ENCODE results near the gene ROBO1. TPM values are rescaled to one million over a fixed set of nuclear protein-coding genes. Genes with fewer than 3 reads are reported as not detected.

The ROBO1 gene
- total RNA-seq, 4 donors from 2014 or later = 12.3 to 112 (median 27.1) TPM

DNA sequence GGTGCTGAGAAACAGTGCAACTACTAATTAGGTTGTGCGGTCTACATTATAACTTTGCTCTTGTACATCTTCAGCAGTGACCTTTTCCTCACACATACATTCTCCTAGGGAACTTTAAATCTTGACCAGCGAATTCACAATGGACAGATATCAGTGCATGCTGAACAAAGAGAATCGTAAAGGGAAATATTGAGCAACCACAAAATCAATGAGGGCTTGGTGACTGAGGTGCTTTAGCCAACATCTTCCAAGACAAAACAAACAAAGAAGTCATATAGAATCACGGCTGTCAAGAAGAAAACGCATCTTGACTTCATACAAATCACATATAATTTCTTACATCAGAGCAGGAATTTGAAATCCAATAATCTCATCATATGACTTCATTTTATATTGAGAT is 1022.0 kb downstream of the ROBO1 start:
- Histone ChIP-seq H3K27me3 (no peaks in the 10 kb centered on the region), H3K4me1 (no peaks in the 10 kb centered on the region), H3K36me3 (no peaks in the 10 kb centered on the region), H3K27ac (no peak overlapping the region), H3K4me3 (no peak overlapping the region), H3K9me3 (no peaks in the 10 kb centered on the region)
- TF ChIP-seq POLR2A (IDR thresholded peaks at IDR 0.05) = no peak
- TF ChIP-seq CTCF (IDR thresholded peaks at IDR 0.05) = no peak
- intact Hi-C loops (cut with DNase I; ENCODE audit: low total_unique reads) = no loop called here
- DNase-seq = no peak

- DNase-seq = no peak
- intact Hi-C loops (cut with DNase I; ENCODE audit: low total_unique reads) = no loop called here
- Histone ChIP-seq H3K27ac (no peak overlapping the region), H3K27me3 (no peaks in the 10 kb centered on the region), H3K4me1 (no peaks in the 10 kb centered on the region), H3K9me3 (no peaks in the 10 kb centered on the region), H3K36me3 (no peaks in the 10 kb centered on the region), H3K4me3 (no peak overlapping the region)
- TF ChIP-seq CTCF (IDR thresholded peaks at IDR 0.05) (no peak), POLR2A (IDR thresholded peaks at IDR 0.05) (no peak)
Observed at GRCh38 chr3:78742491-78742890, 1025.3 kb downstream of the ROBO1 start.

GRCh38 chr3:78742041-78742440 is 1025.8 kb downstream of the ROBO1 start:
- H3K9me3 ChIP-seq = no peaks in the 10 kb centered on the region
- intact Hi-C loops (cut with DNase I; ENCODE audit: low total_unique reads) = no loop called here
- TF ChIP-seq POLR2A (IDR thresholded peaks at IDR 0.05) (no peak), CTCF (IDR thresholded peaks at IDR 0.05) (no peak)

GRCh38 chr3:78741066-78741645 is 1026.6 kb downstream of the ROBO1 start:
- Histone ChIP-seq H3K27ac (no peak overlapping the region), H3K4me1 (no peaks in the 10 kb centered on the region), H3K36me3 (no peaks in the 10 kb centered on the region), H3K9me3 (no peaks in the 10 kb centered on the region), H3K4me3 (no peak overlapping the region), H3K27me3 (no peaks in the 10 kb centered on the region)
- intact Hi-C loops (cut with DNase I; ENCODE audit: low total_unique reads) = no loop called here
- TF ChIP-seq POLR2A (IDR thresholded peaks at IDR 0.05) (no peak), CTCF (IDR thresholded peaks at IDR 0.05) (no peak)
- DNase-seq = no peak

More at GRCh38 chr3:78742041-78742440, 1025.8 kb downstream of the ROBO1 start:
- Histone ChIP-seq H3K4me3 (no peak overlapping the region), H3K4me1 (no peaks in the 10 kb centered on the region), H3K27ac (no peak overlapping the region), H3K36me3 (no peaks in the 10 kb centered on the region), H3K27me3 (no peaks in the 10 kb centered on the region)
- DNase-seq = no peak

DNA sequence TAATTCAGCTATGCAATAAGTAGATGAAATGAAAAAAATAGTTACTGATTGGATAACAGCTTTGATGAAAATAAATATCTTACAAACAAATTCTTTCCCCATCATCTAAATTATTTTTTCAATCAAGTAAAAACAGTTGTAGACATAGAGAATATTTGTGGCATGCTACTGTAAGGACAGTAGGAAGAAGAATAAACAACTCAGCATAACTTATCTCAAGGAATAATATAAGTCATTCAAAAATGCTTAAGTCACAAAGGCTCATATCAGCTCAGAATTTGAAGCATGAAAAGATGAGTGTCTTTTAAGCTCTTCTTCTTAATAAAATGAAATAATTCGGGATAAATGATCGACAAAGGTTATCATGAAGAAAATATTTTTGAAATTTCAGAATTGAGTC is 1029.0 kb downstream of the ROBO1 start:
- H3K36me3 ChIP-seq = no peaks in the 10 kb centered on the region
- H3K9me3 ChIP-seq = no peaks in the 10 kb centered on the region
- H3K4me3 ChIP-seq = no peak overlapping the region
- no peaks in the 10 kb centered on the region for H3K4me1 ChIP-seq
- intact Hi-C loops (cut with DNase I; ENCODE audit: low total_unique reads) = no loop called here
- no peak for TF ChIP-seq CTCF (IDR thresholded peaks at IDR 0.05)
- no peak for TF ChIP-seq POLR2A (IDR thresholded peaks at IDR 0.05)
- H3K27me3 ChIP-seq = no peaks in the 10 kb centered on the region
- no peak for DNase-seq
- no peak overlapping the region for H3K27ac ChIP-seq
